Prostate gland (tissue), 2 donors: ENCODE measurements around the gene CHST8.
"Not testable (repeated sequence)": the region's sequence is repeated elsewhere in the genome, so short reads cannot be mapped to it uniquely, and the experiment has no call there.

Source experiments
- POLR2A ChIP-seq: fragments of 450-650 bp; IDR thresholded peaks from one replicate; pipeline ENCODE4 v1.6.1; 2016; ENCODE audit warnings: antibody characterized with exemption, mild to moderate bottlenecking
- POLR2AphosphoS5 ChIP-seq: sonication (generic); formaldehyde crosslinking; IDR thresholded peaks from one replicate; pipeline ENCODE4 v1.6.1; 2017; ENCODE audit warnings: antibody characterized with exemption
- TF ChIP-seq, protein P1 (sequence below), 4 experiments: fragments of 200-600 bp in 2 of 4; fragments of 450-650 bp in 2 of 4; sonication (generic) in 2 of 4; IDR thresholded peaks; 1 replicate in 3 of 4; 2 replicates in 1 of 4; pipeline ENCODE4 v1.5.1; 2016 to 2019; ENCODE audit warnings: antibody characterized with exemption in 4 of 4, mild to moderate bottlenecking in 2 of 4, moderate library complexity in 2 of 4

GRCh38 chr19:33819078-33819477 lies 197.3 kb downstream of the CHST8 start:
- TF ChIP-seq, protein P1, sequence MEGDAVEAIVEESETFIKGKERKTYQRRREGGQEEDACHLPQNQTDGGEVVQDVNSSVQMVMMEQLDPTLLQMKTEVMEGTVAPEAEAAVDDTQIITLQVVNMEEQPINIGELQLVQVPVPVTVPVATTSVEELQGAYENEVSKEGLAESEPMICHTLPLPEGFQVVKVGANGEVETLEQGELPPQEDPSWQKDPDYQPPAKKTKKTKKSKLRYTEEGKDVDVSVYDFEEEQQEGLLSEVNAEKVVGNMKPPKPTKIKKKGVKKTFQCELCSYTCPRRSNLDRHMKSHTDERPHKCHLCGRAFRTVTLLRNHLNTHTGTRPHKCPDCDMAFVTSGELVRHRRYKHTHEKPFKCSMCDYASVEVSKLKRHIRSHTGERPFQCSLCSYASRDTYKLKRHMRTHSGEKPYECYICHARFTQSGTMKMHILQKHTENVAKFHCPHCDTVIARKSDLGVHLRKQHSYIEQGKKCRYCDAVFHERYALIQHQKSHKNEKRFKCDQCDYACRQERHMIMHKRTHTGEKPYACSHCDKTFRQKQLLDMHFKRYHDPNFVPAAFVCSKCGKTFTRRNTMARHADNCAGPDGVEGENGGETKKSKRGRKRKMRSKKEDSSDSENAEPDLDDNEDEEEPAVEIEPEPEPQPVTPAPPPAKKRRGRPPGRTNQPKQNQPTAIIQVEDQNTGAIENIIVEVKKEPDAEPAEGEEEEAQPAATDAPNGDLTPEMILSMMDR (IDR thresholded peaks at IDR 0.05), result not testable (repeated sequence)
- not testable (repeated sequence) for TF ChIP-seq POLR2A, POLR2AphosphoS5
